Adrenal gland (tissue), 12 donors: ENCODE results near the gene RUBCN. TPM values are rescaled to one million over a fixed set of nuclear protein-coding genes. Genes with fewer than 3 reads are reported as not detected.
"Not testable (repeated sequence)": the region's sequence is repeated elsewhere in the genome, so short reads cannot be mapped to it uniquely, and the experiment has no call there.

Experiments
- DNase-seq, 7 donors: peaks; one replicate each; pipeline ENCODE4 v3.0.0-alpha.2; 2019 to 2020
- H3K27ac ChIP-seq, 5 donors: fragments of 200-600 bp; sonication (generic) in 4 of 5; 1 replicate in 3 of 5; 2 replicates in 2 of 5; pipeline versions ENCODE4 v1.5.1 to v1.8.0; 2016 to 2020; ENCODE audit warnings: mild to moderate bottlenecking in 1 of 5
- H3K27me3 ChIP-seq: fragments of 200-600 bp; 2 replicates; pipeline ENCODE4 v1.8.0; 2021
- H3K36me3 ChIP-seq, 2 donors: fragments of 200-600 bp; replicated peaks in 1 of 2; 1 replicate in 1 of 2; 2 replicates in 1 of 2; pipeline versions ENCODE4 v1.5.1 to v1.8.0; 2018 to 2022
- H3K4me1 ChIP-seq, 2 donors: fragments of 200-600 bp; replicated peaks in 1 of 2; 1 replicate in 1 of 2; 2 replicates in 1 of 2; pipeline versions ENCODE4 v1.5.1 to v1.8.0; 2018 to 2021
- H3K4me3 ChIP-seq, 4 donors: fragments of 200-600 bp; sonication (generic) in 3 of 4; one replicate each; pipeline ENCODE4 v1.5.1; 2016 to 2018
- H3K9me3 ChIP-seq, 3 donors: fragments of 200-600 bp; sonication (generic) in 1 of 3; replicated peaks in 1 of 3; 1 replicate in 2 of 3; 2 replicates in 1 of 3; pipeline versions ENCODE4 v1.5.1 to v1.8.0; 2016 to 2021
- WGBS, 4 donors: extraction: QIAGEN DNeasy Blood & Tissue Kit in 2 of 4; methylation state at CpG; one replicate each; pipeline versions ENCODE4 v1.1.5 to v1.1.7; 2013 to 2017; 5-methylcytosine and 5-hydroxymethylcytosine counted together
- intact Hi-C, 2 donors: fragments of 100-400 bp; cut with DNase I; formaldehyde crosslinking; loops; one replicate each; pipeline versions ENCODE4 v1.14.1 to v1.15.0; 2022 to 2023
- polyA plus RNA-seq, 3 donors: library from polyadenylated mRNA; stranded (reverse); fragments of 200-250 nt in 2 of 3; fragments of 350-450 nt in 1 of 3; fragmentation: Illumina TruSeq in 1 of 3; extraction: RNeasy Lipid Tissue Mini Kit (QIAGEN cat#74804) in 1 of 3; gene quantifications; one replicate each; pipeline ENCODE4 v1.2.3, GENCODE V29; 2013 to 2014
- total RNA-seq, 9 donors: library from RNA; depleted of rRNA in 4 of 9; stranded (reverse); fragments of >200 nt in 4 of 9; fragments of 120-200 nt in 1 of 9; fragmentation: NEBNext Ultra II Directional in 1 of 9; extraction: Animal tissue kit (Norgen Biotek cat#: 25700) in 1 of 9; gene quantifications; one replicate each; pipeline versions ENCODE4 v1.1.0 to v1.2.4, GENCODE V29; 2013 to 2023
- donor health status: healthy with polysubstance abuse.
- donor health status: Bipolar disorder and iron deficiency.
- donor health status: DM: yes; HTN: yes; CAD: no.
- donor health status: DM: no; HTN: no; CAD: no.
- donor health status: DM: no; HTN: no; CAD: no.
- donor health status: DM: yes; HTN: yes; CAD: no.

Gene RUBCN
- total and polyA plus RNA-seq, 12 donors = 7.7 to 43.8 (median 21.3) TPM

GRCh38 chr3:197656960-197657359, 79.7 kb downstream of the RUBCN start:
- H3K27me3 ChIP-seq, H3K27ac ChIP-seq, H3K9me3 ChIP-seq, H3K4me1 ChIP-seq, intact Hi-C loops, H3K4me3 ChIP-seq, H3K36me3 ChIP-seq, DNase-seq: not testable (repeated sequence)
- 77 to 96% (median 82%) methylated on average over 4 to 11 of the region's 12 CpGs for WGBS, 4 donors

GRCh38 chr3:197656129-197656528, 80.6 kb downstream of the RUBCN start:
- H3K9me3 ChIP-seq, DNase-seq, H3K4me1 ChIP-seq, H3K27me3 ChIP-seq, intact Hi-C loops, H3K27ac ChIP-seq, H3K4me3 ChIP-seq, H3K36me3 ChIP-seq: not testable (repeated sequence)
- WGBS, 4 donors = 82 to 87% (median 86%) methylated on average over 2 to 3 of the region's 3 CpGs

GRCh38 chr3:197654998-197655330, 81.7 kb downstream of the RUBCN start:
- H3K27me3 ChIP-seq, H3K4me1 ChIP-seq, DNase-seq, H3K4me3 ChIP-seq, H3K9me3 ChIP-seq, H3K27ac ChIP-seq, intact Hi-C loops, H3K36me3 ChIP-seq: not testable (repeated sequence)
- WGBS, 4 donors = 3% methylated on average over 8 of the region's 22 CpGs; no CpG with 5 or more reads in 3 of the 4 donors

GRCh38 chr3:197654090-197654997, 82.4 kb downstream of the RUBCN start:
- 1 to 2% methylated on average over 15 to 19 of the region's 100 CpGs; no CpG with 5 or more reads in 2 of the 4 donors for WGBS, 4 donors
- H3K4me1 ChIP-seq, H3K27me3 ChIP-seq, H3K9me3 ChIP-seq, H3K36me3 ChIP-seq, intact Hi-C loops: not testable (repeated sequence)
- peak overlapping the region in 3 of 5 donors; percentile 51 to 77 (median 72) for H3K27ac ChIP-seq
- peak in 5 of 7 donors; percentile 29 to 42 (median 37) for DNase-seq
- H3K4me3 ChIP-seq = peak overlapping the region in 1 of 4 donors; percentile 52

GRCh38 chr3:197652860-197653259, 83.8 kb downstream of the RUBCN start:
- H3K9me3 ChIP-seq, H3K4me3 ChIP-seq, intact Hi-C loops, H3K36me3 ChIP-seq, H3K27ac ChIP-seq, H3K27me3 ChIP-seq, H3K4me1 ChIP-seq: not testable (repeated sequence)
- WGBS, 4 donors = 78 to 84% methylated on average over 1 to 5 of the region's 10 CpGs; no CpG with 5 or more reads in 2 of the 4 donors
- DNase-seq = peak in 1 of 7 donors; percentile 4

GRCh38 chr3:197647649-197648048, 89.1 kb downstream of the RUBCN start:
- H3K4me1 ChIP-seq, H3K36me3 ChIP-seq, H3K4me3 ChIP-seq, intact Hi-C loops, DNase-seq, H3K27ac ChIP-seq, H3K9me3 ChIP-seq, H3K27me3 ChIP-seq: not testable (repeated sequence)
- WGBS, 4 donors = 88 to 96% (median 95%) methylated on average over 3 to 4 of the region's 7 CpGs; no CpG with 5 or more reads in 1 of the 4 donors

- WGBS, 4 donors = 92 to 100% (median 93%) methylated on average over 1 to 8 of the region's 9 CpGs
- H3K36me3 ChIP-seq, DNase-seq, H3K9me3 ChIP-seq, H3K4me1 ChIP-seq, intact Hi-C loops, H3K4me3 ChIP-seq, H3K27me3 ChIP-seq, H3K27ac ChIP-seq: not testable (repeated sequence)
These were observed 89.5 kb downstream of the RUBCN start for GRCh38 chr3:197647191-197647590.

GRCh38 chr3:197646294-197646693, 90.4 kb downstream of the RUBCN start:
- DNase-seq, H3K4me1 ChIP-seq, H3K4me3 ChIP-seq, H3K9me3 ChIP-seq, intact Hi-C loops, H3K27me3 ChIP-seq, H3K27ac ChIP-seq, H3K36me3 ChIP-seq: not testable (repeated sequence)
- 89 to 97% (median 93%) methylated on average over 7 to 12 of the region's 12 CpGs for WGBS, 4 donors

- H3K27ac ChIP-seq, H3K36me3 ChIP-seq, H3K4me3 ChIP-seq, H3K4me1 ChIP-seq, H3K27me3 ChIP-seq, intact Hi-C loops, DNase-seq, H3K9me3 ChIP-seq: not testable (repeated sequence)
- WGBS, 4 donors = 72 to 87% (median 81%) methylated on average over 6 to 10 of the region's 10 CpGs
These were observed 99.1 kb downstream of the RUBCN start for GRCh38 chr3:197637556-197637955.
